A673 (cell line): ENCODE measurements around the gene REV3L. TPM values are rescaled to one million over a fixed set of nuclear protein-coding genes. Genes with fewer than 3 reads are reported as not detected.
"Not testable (repeated sequence)": the region's sequence is repeated elsewhere in the genome, so short reads cannot be mapped to it uniquely, and the experiment has no call there.

Experiments used
- BruUV-seq: library from RNA; stranded (reverse); fragments of 400-500 nt; replicated peaks from 2 replicates; lab custom pipeline; 2021; lab: Mats Ljungman, UMichigan
- CTCF ChIA-PET: fragments of 300-600 bp; sonication (Branson Sonifier 250); formaldehyde crosslinking; loops from one replicate; lab custom pipeline; 2022; ENCODE audit warnings: antibody characterized with exemption; lab: Charles Lee
- POLR2A ChIA-PET: fragments of 300-600 bp; sonication (Branson Sonifier 250); formaldehyde crosslinking; loops from one replicate; lab custom pipeline; 2022; ENCODE audit warnings: antibody characterized with exemption; ENCODE audit not compliant: low non-redundant PET; lab: Charles Lee
- DNase-seq: peaks from one replicate; pipeline ENCODE4 v3.0.0-alpha.2; 2015; ENCODE audit warnings: low spot score
- H3K27ac ChIP-seq: fragments of 200-600 bp; sonication (generic); 2 replicates; pipeline ENCODE4 v1.5.1; 2016; ENCODE audit warnings: mixed run types, low read depth, mild to moderate bottlenecking, mixed read lengths, antibody characterized with exemption, low read length; ENCODE audit not compliant: poor library complexity, severe bottlenecking
- H3K27me3 ChIP-seq: fragments of 200-600 bp; sonication (generic); replicated peaks from 2 replicates; pipeline ENCODE4 v1.6.1; 2017; ENCODE audit warnings: mixed run types, low read depth, mild to moderate bottlenecking, mixed read lengths, antibody characterized with exemption, low read length; ENCODE audit not compliant: insufficient read depth, poor library complexity
- H3K36me3 ChIP-seq: fragments of 200-600 bp; sonication (generic); 2 replicates; pipeline ENCODE4 v1.6.1; 2016; ENCODE audit warnings: mixed run types, mild to moderate bottlenecking, mixed read lengths, antibody characterized with exemption, low read length; ENCODE audit not compliant: insufficient read depth, poor library complexity, severe bottlenecking
- H3K4me1 ChIP-seq: fragments of 200-600 bp; sonication (generic); 2 replicates; pipeline ENCODE4 v1.6.1; 2017; ENCODE audit warnings: mixed run types, mild to moderate bottlenecking, mixed read lengths, antibody characterized with exemption, low read length; ENCODE audit not compliant: insufficient read depth, poor library complexity, severe bottlenecking
- H3K4me3 ChIP-seq: fragments of 200-600 bp; sonication (generic); 2 replicates; pipeline ENCODE4 v1.5.1; 2016; ENCODE audit warnings: low read depth, mixed run types, mild to moderate bottlenecking, mixed read lengths, low read length; ENCODE audit not compliant: poor library complexity, severe bottlenecking
- H3K9me3 ChIP-seq: fragments of 200-600 bp; sonication (generic); 2 replicates; pipeline ENCODE4 v1.6.1; 2016; ENCODE audit warnings: mixed run types, low read depth, mild to moderate bottlenecking, mixed read lengths, antibody characterized with exemption, low read length; ENCODE audit not compliant: poor library complexity, severe bottlenecking
- CTCF ChIP-seq: fragments of 300-800, 200-600 bp; sonication (generic); conservative IDR thresholded peaks from 2 replicates; pipeline ENCODE4 v1.5.1; 2017; ENCODE audit warnings: low read depth, mild to moderate bottlenecking, antibody characterized with exemption, low read length, moderate library complexity, mixed read lengths
- EZH2 ChIP-seq: fragments of 200-600 bp; sonication (generic); IDR thresholded peaks from 2 replicates; pipeline ENCODE4 v1.6.1; 2017; ENCODE audit warnings: borderline replicate concordance, low read depth, mild to moderate bottlenecking, mixed read lengths, antibody characterized with exemption, low read length; ENCODE audit not compliant: poor library complexity, severe bottlenecking
- intact Hi-C: fragments of 100-400 bp; cut with micrococcal nuclease; formaldehyde crosslinking; loops from one replicate; pipeline ENCODE4 v1.10.0; 2022; ENCODE audit not compliant: unreplicated experiment
- total RNA-seq: library from RNA; stranded (reverse); gene quantifications from 2 replicates; pipeline ENCODE4 v1.2.3, GENCODE V29; 2021

REV3L gene
- total RNA-seq, 1 experiment from 2014 or later: 24.0 TPM

- intact Hi-C loops: no loop called here
- H3K27me3 ChIP-seq: no peaks in the 10 kb centered on the region
- peaks cover 6% of the 10 kb centered on the region for H3K9me3 ChIP-seq
- no peaks in the 10 kb centered on the region for H3K4me1 ChIP-seq
- no peak overlapping the region for H3K27ac ChIP-seq
- no peak overlapping the region for H3K4me3 ChIP-seq
- BruUV-seq: no TSS peak
- H3K36me3 ChIP-seq: peaks cover 16% of the 10 kb centered on the region
- CTCF ChIA-PET: interaction anchor here (0.5 kb wide), 1 partner anchor 737 kb away, joined by 6 read pairs; no protein-coding TSS in a partner anchor
- POLR2A ChIA-PET: no interaction called here
- DNase-seq: no peak
- TF ChIP-seq CTCF (no peak), EZH2 (no peak)
These were observed 176.7 kb downstream of the REV3L start for GRCh38 chr6:111306104-111306888.

- H3K4me3 ChIP-seq: no peak overlapping the region
- no TSS peak for BruUV-seq
- POLR2A ChIA-PET: no interaction called here
These were observed 181.1 kb downstream of the REV3L start for GRCh38 chr6:111301946-111302345.

GRCh38 chr6:111300938-111301800, 181.8 kb downstream of the REV3L start:
- H3K27ac ChIP-seq, intact Hi-C loops, BruUV-seq, H3K9me3 ChIP-seq, POLR2A ChIA-PET, H3K4me3 ChIP-seq, H3K4me1 ChIP-seq, H3K27me3 ChIP-seq, H3K36me3 ChIP-seq, CTCF ChIA-PET: not testable (repeated sequence)
- peak; percentile 14 for DNase-seq

More at GRCh38 chr6:111301946-111302345, 181.1 kb downstream of the REV3L start:
- no peak for DNase-seq
- Histone ChIP-seq H3K27me3 (no peaks in the 10 kb centered on the region), H3K9me3 (peaks cover 8% of the 10 kb centered on the region), H3K27ac (no peak overlapping the region), H3K4me1 (no peaks in the 10 kb centered on the region), H3K36me3 (no peaks in the 10 kb centered on the region)
- intact Hi-C loops: no loop called here
- CTCF ChIA-PET: no interaction called here
- no peak for TF ChIP-seq CTCF
- no peak for TF ChIP-seq EZH2
